ENCODE data around the gene FLRT1.

Gene FLRT1, protein sequence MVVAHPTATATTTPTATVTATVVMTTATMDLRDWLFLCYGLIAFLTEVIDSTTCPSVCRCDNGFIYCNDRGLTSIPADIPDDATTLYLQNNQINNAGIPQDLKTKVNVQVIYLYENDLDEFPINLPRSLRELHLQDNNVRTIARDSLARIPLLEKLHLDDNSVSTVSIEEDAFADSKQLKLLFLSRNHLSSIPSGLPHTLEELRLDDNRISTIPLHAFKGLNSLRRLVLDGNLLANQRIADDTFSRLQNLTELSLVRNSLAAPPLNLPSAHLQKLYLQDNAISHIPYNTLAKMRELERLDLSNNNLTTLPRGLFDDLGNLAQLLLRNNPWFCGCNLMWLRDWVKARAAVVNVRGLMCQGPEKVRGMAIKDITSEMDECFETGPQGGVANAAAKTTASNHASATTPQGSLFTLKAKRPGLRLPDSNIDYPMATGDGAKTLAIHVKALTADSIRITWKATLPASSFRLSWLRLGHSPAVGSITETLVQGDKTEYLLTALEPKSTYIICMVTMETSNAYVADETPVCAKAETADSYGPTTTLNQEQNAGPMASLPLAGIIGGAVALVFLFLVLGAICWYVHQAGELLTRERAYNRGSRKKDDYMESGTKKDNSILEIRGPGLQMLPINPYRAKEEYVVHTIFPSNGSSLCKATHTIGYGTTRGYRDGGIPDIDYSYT

DNA sequence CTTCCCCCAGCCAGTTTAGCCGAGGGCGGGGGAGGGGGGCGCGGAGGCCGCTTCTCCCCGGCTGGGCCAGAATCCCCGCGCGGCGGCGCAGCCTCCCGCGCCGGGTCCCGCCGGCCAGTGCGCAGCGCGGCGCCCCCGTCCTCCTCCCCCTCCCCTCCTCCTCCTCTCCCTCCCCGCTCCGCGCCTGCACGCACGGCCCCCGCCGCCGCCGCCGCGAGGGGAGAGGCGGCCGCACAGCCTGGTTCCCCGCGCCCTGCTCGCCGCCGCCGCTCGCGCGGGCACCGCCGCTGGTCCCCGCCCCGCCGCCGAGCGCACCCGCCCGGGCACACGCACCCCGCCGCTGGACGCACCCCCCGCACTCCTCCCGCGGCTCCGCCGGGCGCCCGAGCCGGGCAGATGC is at the start of gene FLRT1:
TSS of gene FLRT1 (plus strand) at position 356 of the 400 bp plus-strand sequence. CDS start 80,337 bp downstream, outside the sequence.
- no peak for TF ChIP-seq USF1 (IDR thresholded peaks at IDR 0.05)

GRCh38 chr11:63986156-63986931 is 49.4 kb upstream of the FLRT1 start, which contains the start of gene OTUB1:
OTUB1 (plus strand) TSS chr11:63986438; CDS start chr11:63986457, 19 bp downstream.
- TF ChIP-seq TCF12 (IDR thresholded peaks at IDR 0.05; ENCODE audit: low read depth), result peak; percentile 46; the same call in 1 of the 2 replicates
- TF ChIP-seq CREB1 (IDR thresholded peaks at IDR 0.05; ENCODE audit: low read depth), result no peak
- 0 out of 2 replicates have a peak, but pooled peaks have one; percentile 12 for TF ChIP-seq ZBTB7A (IDR thresholded peaks at IDR 0.05; ENCODE audit: low read depth)
- peak; percentile 18; the same call in 1 of the 2 replicates for TF ChIP-seq EGR1 (IDR thresholded peaks at IDR 0.05)
- TF ChIP-seq NFIC (IDR thresholded peaks at IDR 0.05), result no peak
- TF ChIP-seq USF1 (IDR thresholded peaks at IDR 0.05), result no peak
- peak; percentile 97 for TF ChIP-seq TAF1 (IDR thresholded peaks at IDR 0.05; ENCODE audit: low read depth)
- no peak for TF ChIP-seq FOXM1 (IDR thresholded peaks at IDR 0.05; ENCODE audit: borderline replicate concordance, low read depth)
- peak; percentile 44 for TF ChIP-seq TEAD4 (IDR thresholded peaks at IDR 0.05)
- peak; percentile 96 for TF ChIP-seq YY1 (IDR thresholded peaks at IDR 0.05; ENCODE audit: low read depth)
- no peak for TF ChIP-seq RAD21 (IDR thresholded peaks at IDR 0.05; ENCODE audit: low read depth)
- TF ChIP-seq, protein P1, sequence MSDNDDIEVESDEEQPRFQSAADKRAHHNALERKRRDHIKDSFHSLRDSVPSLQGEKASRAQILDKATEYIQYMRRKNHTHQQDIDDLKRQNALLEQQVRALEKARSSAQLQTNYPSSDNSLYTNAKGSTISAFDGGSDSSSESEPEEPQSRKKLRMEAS (IDR thresholded peaks at IDR 0.05), result peak; percentile 62

GRCh38 chr11:63986932-63987513 is 48.7 kb upstream of the FLRT1 start:
- TF ChIP-seq EGR1 (IDR thresholded peaks at IDR 0.05), result no peak
- TF ChIP-seq TCF12 (IDR thresholded peaks at IDR 0.05; ENCODE audit: low read depth), result no peak
- TF ChIP-seq CEBPB (IDR thresholded peaks at IDR 0.05), result no peak
- TF ChIP-seq, protein P1 (IDR thresholded peaks at IDR 0.05), result no peak
- TF ChIP-seq TAF1 (IDR thresholded peaks at IDR 0.05; ENCODE audit: low read depth), result no peak
- TF ChIP-seq YY1 (IDR thresholded peaks at IDR 0.05; ENCODE audit: low read depth), result no peak
- no peak for TF ChIP-seq EP300 (IDR thresholded peaks at IDR 0.05; ENCODE audit: borderline replicate concordance)
- no peak for TF ChIP-seq RAD21 (IDR thresholded peaks at IDR 0.05; ENCODE audit: low read depth)
- TF ChIP-seq TEAD4 (IDR thresholded peaks at IDR 0.05), result no peak
- TF ChIP-seq USF1 (IDR thresholded peaks at IDR 0.05), result no peak
- no peak for TF ChIP-seq REST (IDR thresholded peaks at IDR 0.05; ENCODE audit: low read depth)
- TF ChIP-seq FOXM1 (IDR thresholded peaks at IDR 0.05; ENCODE audit: borderline replicate concordance, low read depth), result no peak
- TF ChIP-seq ZBTB7A (IDR thresholded peaks at IDR 0.05; ENCODE audit: low read depth), result no peak
- TF ChIP-seq NFIC (IDR thresholded peaks at IDR 0.05), result no peak
- no peak for TF ChIP-seq CREB1 (IDR thresholded peaks at IDR 0.05; ENCODE audit: low read depth)

DNA sequence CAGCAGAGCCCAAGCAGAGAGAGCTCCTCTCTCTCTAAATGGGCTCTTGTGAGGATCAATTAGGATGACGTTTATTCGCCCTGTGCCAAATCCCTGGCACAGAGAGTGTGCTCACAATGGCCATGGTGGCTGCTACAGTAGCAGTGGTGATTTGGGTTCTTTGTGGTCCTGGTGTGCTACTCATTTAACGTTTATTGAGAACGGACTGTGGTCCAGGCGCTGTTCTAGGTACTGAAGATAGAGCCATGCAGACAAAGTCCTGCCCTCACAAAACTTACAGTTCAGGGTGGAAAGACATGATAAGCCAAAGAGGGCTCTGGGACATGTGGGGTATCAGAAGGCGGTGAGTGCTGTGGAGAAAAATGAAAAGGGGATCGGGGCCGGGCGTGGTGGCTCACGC is 44.2 kb upstream of the FLRT1 start:
- no peak for TF ChIP-seq EP300 (IDR thresholded peaks at IDR 0.05; ENCODE audit: borderline replicate concordance)
- TF ChIP-seq REST (IDR thresholded peaks at IDR 0.05; ENCODE audit: low read depth), result peak; percentile 67
- no peak for TF ChIP-seq USF1 (IDR thresholded peaks at IDR 0.05)
- no peak for TF ChIP-seq YY1 (IDR thresholded peaks at IDR 0.05; ENCODE audit: low read depth)
- TF ChIP-seq EGR1 (IDR thresholded peaks at IDR 0.05), result no peak

Data from Ishikawa (cell line).